GM21526 (cell line): ENCODE data around the gene AGBL1.

ENCODE experiments used
- ATAC-seq: cut with Tn5 transposase; IDR thresholded peaks from one replicate; pipeline ENCODE4 v1.9.1; 2021; ENCODE audit warnings: moderate library complexity; ENCODE audit not compliant: unreplicated experiment, low FRiP score

AGBL1 gene

GRCh38 chr15:86558252-86558651 is 478.6 kb downstream of the AGBL1 start:
- no peak for ATAC-seq

- no peak for ATAC-seq
Observed at GRCh38 chr15:86558686-86559085, 479.0 kb downstream of the AGBL1 start.

- no peak for ATAC-seq
Observed at GRCh38 chr15:86568378-86568777, 488.7 kb downstream of the AGBL1 start.

- ATAC-seq, result no peak
Observed at GRCh38 chr15:86570738-86571137, 491.1 kb downstream of the AGBL1 start.

- ATAC-seq, result no peak
Observed at GRCh38 chr15:86571873-86572272, 492.2 kb downstream of the AGBL1 start.

GRCh38 chr15:86572368-86572841 is 492.7 kb downstream of the AGBL1 start:
- ATAC-seq, result no peak

GRCh38 chr15:86573476-86573875 is 493.8 kb downstream of the AGBL1 start:
- no peak for ATAC-seq

- no peak for ATAC-seq
Observed at GRCh38 chr15:86588413-86588812, 508.7 kb downstream of the AGBL1 start.

GRCh38 chr15:86590461-86590860 is 510.8 kb downstream of the AGBL1 start:
- ATAC-seq, result no peak

- ATAC-seq, result no peak
Observed at GRCh38 chr15:86591158-86591557, 511.5 kb downstream of the AGBL1 start.

GRCh38 chr15:86591994-86592735 is 512.5 kb downstream of the AGBL1 start:
- ATAC-seq, result no peak

- ATAC-seq, result no peak
Observed at GRCh38 chr15:86595741-86596140, 516.1 kb downstream of the AGBL1 start.

GRCh38 chr15:86603466-86603865 is 523.8 kb downstream of the AGBL1 start:
- no peak for ATAC-seq

- ATAC-seq, result no peak
Observed at GRCh38 chr15:86608461-86609205, 529.0 kb downstream of the AGBL1 start.

GRCh38 chr15:86609275-86609674 is 529.6 kb downstream of the AGBL1 start:
- no peak for ATAC-seq

- no peak for ATAC-seq
Observed at GRCh38 chr15:86610038-86610437, 530.4 kb downstream of the AGBL1 start.

GRCh38 chr15:86611417-86612040 is 531.9 kb downstream of the AGBL1 start:
- no peak for ATAC-seq

GRCh38 chr15:86615411-86615810 is 535.7 kb downstream of the AGBL1 start:
- ATAC-seq, result no peak

- ATAC-seq, result no peak
Observed at GRCh38 chr15:86615816-86616215, 536.1 kb downstream of the AGBL1 start.

GRCh38 chr15:86616771-86617170 is 537.1 kb downstream of the AGBL1 start:
- no peak for ATAC-seq

- ATAC-seq, result no peak
Observed at GRCh38 chr15:86620157-86620556, 540.5 kb downstream of the AGBL1 start.
